Activated T-helper 1 cell treated with anti-CD3 and anti-CD28 coated beads, Interleukin-2, amount 50 U/mL, for 16 hours (primary cell): ENCODE measurements around the gene RBCK1.
"Not testable (repeated sequence)": the region's sequence is repeated elsewhere in the genome, so short reads cannot be mapped to it uniquely, and the experiment has no call there.

Experiments used
- DNase-seq, 2 donors: peaks; one replicate each; pipeline ENCODE4 v3.0.0-alpha.2; 2020; ENCODE audit warnings: low read depth in 1 of 2, low spot score in 1 of 2

Gene RBCK1

DNA sequence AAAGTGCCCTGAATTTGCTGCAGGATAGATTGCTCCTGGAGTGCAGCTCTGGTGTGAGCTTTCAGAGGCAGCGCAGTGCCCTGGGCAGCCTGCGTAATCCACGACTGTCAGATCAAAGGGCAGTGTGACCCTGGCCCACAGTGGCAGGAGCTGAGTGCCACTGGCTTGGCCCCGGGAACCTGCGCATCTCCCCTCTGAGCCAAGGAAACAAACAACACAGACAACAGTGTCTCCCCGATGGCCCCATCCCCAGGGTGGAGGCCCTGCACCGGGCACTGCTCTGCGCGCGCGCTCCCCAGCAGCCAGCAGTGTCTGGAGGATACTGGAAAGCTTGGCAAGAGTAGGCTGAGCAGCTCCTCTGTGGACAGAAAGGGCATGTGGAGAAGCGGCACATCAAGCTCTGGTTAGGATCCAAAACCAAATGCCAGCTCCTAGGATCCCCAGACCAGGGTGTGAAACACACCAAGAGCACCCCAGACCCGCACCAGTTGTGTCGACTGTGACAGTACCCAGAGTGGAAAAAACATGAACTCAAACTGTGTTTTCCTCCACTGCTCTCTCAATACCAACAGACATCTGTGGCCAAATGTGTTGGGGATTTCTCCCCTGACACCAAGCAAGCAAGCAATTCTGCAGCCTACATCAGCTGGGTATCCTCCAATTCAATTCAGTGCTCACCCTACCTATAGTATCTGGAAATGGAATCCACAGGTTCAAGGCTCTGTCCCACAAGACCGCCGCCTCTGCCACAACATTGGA is 26.7 kb downstream of the RBCK1 start:
- DNase-seq = no peak

DNA sequence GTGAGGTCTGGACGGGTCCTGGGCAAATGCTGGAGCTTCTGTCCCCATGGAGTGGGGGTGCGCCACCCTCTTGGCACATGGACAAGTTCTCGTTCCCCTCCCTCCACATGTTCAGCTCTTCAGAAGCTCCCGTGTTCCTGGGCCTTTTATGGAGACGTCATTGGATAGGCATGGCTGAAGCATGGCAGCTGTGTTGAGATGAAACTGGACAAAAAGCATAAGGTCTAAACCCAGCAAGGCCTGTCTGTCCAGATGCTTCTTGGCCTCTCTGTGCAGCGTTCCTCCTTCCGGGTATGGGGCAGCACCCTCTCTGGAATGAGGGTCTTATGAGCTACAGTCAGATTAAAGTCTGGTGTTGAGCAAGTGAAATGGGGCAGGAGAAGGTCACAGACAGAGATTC is 27.5 kb downstream of the RBCK1 start:
- DNase-seq = no peak

DNA sequence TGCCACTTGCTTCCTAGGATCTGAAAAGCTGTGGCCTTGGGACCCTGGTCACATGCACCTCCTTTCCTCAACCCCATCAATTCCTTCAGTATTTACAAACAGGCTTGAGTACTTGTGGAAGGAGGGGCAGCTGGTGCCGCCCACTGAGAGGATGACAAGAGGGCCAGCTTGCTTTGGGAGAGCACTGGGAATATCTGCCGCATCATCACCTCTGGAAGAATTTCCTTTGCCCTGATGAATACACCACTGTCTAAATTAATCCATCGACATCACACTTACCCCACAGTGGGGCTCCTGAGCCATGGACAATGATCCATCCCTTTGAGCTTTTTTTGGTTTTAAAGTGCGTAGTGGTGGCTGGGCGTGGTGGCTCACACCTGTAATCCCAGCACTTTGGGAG is 28.4 kb downstream of the RBCK1 start:
- no peak for DNase-seq

DNA sequence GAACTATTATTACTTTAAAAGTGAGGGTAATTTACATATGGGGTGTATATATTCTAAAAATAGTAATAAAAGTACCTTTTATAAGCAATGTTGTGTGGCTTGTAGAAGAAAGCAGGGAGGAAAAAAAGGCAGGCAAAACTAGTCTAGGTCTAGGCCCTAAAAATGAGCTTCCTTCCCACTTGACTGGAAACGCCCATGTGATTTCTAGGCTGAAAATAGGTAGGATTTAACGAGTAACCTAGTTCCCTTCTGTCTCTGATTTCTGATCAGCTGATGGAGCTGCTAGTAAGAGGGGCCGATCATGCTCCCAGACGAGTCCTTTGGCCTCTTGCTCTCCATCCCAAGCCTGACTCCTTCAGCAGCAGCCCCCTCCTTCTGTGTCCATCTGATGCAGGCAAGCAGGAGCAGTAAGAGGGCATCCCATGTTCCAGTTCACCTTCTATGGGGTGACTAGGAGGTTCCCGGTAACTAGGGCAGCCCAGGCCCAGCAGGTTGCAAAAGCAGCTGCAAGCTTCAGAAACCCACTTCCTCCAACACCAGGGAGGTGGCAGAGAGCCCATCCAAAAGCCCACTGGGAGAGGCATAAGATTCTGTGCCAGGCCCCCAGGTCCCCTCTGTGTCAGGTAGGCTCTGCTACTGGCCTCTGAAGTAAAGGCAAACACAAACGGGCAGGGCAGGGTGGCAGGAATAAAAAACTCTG is 29.8 kb downstream of the RBCK1 start:
- DNase-seq = no peak

DNA sequence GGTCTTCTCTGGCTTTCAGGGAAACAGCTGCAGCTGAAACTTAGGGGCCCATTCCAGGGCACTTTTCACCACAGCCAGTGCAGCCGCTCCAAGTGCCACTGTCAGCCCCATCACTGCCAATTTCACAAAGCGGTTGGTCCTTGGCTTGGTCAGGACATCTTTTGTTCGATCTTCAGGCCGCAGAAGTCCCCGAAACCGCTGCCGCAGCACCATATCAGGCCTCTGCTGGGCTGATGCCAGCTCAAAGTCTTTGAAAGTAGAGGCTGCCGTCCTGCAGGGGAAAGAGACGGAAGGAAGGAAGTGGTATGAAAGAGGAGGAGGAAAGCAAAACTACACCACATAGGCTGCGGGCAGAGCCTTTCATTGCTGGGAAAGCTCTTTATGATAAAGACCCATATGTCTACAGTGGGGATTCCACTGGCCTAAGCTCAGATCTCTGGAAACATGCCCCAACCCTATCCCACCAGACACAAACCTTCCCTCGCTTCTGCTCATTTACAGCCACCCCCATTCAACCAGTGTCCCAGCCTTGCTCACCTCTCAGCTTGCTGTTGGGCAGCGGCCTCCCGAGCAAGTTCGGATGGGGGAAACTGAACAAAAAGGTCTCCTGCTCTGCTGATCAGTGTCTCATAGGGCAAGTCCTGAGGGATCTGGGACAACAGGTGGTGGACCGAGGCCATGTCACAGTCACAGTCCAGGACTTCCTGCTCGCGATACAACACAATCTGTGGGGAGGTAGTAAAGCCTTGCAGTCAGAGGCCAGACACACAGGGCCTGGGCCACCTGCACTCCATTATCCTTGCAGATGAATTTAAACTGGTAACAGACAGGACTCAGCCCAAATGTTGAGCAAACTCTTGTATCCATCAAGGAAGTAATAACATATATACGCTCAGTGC is 30.7 kb downstream of the RBCK1 start:
- peak; percentile 24 to 36 for DNase-seq

DNA sequence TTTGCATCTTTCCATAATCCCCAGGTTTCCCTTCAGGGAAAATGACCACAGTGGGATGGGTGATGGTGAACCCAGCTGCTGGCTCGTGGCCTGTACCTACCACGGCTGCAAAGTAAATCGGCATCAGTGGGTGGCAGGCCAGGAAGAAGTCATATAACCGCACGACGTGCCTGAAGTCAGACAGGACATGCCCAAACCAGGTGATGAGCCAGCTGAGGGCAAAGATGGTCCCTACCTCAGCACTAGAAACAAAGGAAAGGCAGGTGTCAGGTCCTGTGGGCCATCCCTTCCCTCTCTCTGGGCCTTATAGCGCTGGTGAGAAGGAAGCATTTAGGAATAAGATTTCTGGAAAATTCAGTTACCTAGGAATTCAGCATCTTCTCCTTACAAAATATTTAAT is 32.0 kb downstream of the RBCK1 start:
- DNase-seq = no peak

DNA sequence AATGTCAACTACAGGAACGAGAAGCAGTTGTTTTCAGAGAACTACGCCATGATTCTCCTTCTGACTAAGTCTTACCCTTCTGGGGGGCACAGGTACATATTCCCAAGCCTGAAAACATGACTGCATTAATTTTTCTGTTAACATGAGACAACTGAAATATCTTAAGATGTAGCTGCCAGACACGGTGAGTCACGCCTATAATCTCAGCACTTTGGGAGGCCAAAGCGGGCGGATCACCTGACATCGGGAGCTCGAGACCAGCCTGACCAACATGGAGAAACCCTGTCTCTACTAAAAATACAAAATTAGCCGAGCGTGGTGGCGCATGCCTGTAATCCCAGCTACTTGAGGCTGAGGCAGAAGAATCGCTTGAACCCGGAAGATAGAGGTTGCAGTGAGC is 32.5 kb downstream of the RBCK1 start:
- no peak for DNase-seq

DNA sequence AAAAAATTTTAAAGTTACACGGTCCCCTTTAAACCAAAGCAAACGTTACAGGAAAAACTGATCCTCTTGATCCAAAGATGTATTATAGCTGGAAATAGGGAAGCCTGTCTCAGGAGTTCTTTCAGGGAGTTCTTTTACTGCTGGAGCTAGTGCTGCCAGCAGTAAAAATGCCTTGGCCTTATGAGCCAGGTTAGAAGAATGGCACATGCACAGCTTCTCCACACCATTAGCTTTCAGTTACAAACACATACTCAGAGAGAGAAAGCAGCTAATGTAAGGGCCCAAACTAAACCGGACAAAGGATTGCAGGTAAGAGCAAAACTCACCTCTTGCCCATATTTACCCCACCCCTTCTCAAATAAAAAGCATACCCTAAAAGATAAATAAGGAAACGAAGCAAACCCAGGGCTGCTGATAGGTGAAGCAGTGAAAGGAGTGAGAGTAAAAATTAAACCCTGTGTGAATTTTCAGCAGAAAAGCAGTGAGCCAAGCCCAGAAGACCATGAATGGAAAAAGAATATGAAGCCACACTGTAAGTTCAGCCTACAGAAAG is 35.2 kb downstream of the RBCK1 start:
- DNase-seq = no peak

DNA sequence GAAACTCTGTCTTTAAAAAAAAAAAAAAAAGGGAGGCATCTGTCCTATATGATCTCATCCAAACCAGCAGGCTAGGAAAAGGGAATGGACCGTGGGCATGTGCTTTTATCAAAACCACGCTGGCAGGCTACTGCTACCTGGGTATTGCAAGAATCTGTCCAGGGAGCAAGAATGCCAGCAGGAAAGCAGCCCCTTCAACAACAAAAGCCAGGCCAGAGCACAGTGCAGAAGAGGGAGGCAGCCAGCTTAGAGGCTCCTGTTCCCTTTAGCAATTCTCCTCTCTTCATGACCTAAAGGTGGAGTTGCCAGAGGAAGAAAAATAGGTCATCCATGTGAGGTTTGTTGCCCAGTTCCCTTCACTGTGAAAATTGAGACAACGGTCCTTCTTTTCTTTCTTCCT is 36.0 kb downstream of the RBCK1 start:
- DNase-seq = no peak

DNA sequence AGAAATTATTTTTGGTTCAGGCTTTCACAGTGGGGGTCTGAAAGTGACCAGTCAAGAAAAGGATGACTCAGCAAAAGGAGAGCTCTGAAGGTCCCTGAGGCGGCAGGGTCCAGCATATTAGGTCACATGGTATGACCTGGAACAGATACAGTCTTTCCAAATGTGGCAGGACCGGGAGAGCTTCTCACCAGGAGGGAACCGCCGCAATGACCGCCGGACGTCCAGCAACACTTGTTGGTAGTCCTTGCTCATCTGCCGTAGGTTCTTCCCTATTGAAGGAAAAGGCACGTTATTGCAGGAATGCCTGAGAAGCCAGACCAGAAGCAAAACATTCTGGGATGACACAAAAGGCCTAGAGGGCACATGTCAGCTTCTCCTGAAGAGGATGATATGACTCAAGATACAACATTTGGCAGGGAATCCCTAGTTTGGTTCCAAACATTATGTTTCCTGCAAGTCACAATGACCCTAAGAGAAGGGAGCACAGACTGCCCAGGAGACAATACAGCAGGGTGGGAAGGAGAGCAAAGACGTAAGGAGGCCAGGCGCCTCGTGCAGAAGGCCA is 36.8 kb downstream of the RBCK1 start:
- no peak for DNase-seq

DNA sequence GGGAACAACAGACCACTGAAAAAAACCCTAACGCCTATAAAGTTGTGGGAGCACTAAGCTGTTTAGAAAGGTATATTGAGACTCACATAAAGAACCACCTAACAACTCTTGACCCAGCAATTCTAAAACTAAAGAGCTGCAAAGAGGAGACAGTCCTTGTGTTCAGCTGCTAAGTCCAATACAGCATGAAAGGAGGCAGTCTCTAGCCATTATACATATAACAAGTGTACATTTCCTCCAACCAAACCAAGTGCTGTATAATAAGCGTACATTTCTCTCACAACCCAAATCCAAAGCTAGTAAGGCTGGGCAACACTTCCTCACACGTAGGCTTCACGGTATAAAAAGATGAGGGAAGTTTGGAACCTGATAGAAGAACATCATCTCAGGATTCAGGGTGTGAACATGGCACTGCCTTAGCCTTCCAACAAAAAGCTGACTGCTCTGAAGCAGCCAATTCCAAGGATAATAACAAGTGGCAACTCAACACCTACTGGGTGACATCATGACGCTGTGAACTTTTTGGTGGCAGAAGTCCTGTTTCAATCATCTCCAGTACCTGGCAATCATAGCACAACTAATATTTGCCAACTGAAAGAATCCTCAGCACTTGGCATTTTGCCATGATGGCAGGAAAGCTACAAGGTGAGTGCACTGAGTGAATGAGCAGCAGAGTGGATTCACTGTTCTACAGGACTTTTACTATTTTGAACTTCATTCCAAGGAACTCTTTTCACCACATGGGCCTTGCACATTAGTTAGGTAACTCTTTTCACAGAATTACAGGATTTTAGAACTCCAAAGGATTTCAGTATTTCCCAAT is 37.6 kb downstream of the RBCK1 start:
- no peak for DNase-seq

DNA sequence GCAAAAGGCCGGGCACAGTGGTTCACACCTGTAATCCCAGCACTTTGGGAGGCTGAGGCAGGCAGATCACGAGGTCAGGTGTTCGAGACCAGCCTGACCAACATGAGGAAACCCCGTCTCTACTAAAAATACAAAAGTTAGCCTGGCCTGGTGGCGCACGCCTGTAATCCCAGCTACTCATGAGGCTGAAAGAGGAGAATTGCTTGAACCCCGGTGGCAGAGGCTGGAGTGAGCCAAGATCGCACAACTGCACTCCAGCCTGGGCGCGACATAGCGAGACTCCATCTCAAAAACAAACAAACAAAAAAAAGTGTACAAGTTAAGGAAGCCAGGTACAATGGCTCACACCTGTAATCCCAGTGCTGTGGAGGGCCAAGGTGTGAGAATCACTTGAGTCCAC is 43.9 kb downstream of the RBCK1 start:
- not testable (repeated sequence) for DNase-seq

DNA sequence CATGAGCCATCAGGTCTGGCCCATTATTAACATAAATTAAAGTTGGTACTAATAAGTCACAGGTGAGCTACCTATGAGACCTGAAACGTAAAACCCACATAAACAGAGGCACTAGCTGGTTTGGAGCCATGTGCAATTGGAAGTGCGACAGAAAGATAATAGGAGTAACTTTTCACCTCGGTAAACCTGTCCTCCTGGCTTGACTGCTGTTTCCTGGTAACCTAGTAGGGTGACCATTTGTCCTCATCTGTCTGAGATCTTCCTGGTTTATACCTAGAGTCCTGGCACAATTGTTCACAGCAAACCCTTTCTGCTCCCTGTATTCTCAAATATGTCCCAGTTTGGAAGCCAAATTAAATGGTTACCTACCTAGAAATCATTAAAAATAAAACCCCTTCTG is 46.9 kb downstream of the RBCK1 start:
- no peak for DNase-seq

DNA sequence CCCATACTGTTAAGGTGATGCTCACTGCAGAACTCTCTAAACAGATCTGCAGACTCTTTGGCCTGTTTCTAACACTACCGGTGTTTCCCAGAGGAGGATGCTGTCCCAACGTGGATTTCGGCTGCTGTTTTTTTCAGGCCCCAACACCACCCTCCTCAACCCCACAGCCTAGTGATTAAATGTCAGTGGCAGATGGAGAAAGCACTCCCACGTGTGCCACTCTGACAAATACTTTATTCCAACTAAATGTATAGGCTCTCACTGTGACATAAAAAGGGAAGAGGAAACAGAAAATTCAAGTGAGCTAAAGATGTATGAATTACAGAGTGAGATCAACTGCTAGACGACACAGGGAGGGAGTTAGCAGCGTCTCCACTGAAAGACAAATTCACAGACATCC is 50.7 kb downstream of the RBCK1 start:
- no peak for DNase-seq

DNA sequence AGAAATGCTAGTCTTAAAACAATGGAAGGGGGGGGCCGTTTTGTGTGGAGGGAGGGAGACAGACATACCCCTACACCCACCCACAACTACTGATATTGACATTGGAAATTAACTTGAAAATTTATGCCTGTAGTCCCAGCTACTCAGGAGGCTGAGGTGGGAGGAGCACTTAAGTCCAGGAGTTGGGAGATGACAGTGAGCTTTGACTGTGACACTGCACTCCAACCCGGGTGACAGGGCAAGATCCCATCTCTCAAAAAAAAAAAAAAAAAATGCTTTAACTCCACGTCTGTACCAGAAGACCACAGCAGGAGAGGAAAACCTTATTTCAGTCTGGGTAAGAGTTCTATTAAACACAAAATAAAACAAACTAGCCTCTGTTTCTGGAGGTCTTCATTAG is 52.1 kb downstream of the RBCK1 start:
- DNase-seq = no peak

DNA sequence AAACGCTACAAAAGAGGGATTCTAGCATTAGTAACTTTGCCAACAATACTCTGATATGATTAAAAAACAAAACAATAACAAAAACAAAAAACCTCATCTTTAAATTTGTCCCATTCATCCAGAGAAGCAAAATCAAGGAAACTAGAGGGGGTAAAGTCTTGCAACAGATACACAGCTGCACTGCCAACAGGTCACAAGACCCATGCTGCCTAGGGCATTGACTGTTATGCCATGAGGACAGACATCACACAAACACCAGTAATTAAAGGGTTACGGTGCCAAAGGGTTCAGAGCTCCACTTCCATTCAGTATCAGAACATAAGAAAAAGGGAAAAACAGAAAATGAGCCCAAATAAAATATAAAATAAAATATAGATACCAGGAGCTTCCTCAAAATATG is 52.6 kb downstream of the RBCK1 start:
- DNase-seq = no peak

DNA sequence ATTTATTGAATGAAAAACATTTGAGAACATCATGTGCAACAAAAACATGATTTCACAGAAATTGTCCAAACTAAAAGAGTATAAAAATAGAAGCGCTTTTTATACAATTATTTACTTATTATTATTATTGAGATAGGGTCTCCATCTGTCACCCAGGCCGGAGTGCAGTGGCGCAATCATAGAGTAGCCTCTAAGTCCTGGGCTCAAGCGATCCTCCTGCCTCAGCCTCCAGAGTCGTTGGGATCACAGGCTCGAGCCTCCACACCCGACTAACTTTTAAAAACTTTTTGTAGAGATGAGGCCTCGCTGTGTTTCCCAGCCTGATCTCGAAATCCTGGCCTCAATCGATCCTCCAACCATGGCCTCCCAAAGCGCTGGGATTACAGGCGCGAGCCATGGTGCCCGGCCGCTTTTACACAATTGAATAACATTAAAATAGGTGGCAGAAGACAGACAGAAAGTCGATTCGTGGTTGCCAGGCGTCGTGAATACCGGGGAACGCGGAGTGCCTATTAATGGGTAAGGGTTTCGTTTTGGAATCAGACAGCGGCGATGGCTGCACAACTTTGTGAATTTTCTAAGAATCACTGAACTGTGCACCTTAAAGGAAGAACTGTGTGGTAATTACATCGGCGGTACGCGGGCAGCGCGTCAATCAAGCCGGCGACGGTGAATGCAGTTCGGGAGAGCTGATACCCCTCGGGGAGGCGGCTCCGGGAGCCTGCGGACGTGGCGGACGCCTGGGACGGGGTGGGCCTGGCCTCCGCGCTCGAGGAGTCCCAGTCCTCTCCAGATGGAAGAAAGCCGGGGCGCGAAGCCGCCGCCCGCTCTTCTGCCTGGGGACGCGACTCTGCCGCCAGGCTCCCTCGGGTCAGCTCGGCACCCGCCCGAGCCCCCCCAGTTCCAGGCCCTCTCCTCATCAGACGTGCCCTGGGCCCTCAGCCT is 53.4 kb downstream of the RBCK1 start:
- peak; percentile 17 to 28 for DNase-seq

DNA sequence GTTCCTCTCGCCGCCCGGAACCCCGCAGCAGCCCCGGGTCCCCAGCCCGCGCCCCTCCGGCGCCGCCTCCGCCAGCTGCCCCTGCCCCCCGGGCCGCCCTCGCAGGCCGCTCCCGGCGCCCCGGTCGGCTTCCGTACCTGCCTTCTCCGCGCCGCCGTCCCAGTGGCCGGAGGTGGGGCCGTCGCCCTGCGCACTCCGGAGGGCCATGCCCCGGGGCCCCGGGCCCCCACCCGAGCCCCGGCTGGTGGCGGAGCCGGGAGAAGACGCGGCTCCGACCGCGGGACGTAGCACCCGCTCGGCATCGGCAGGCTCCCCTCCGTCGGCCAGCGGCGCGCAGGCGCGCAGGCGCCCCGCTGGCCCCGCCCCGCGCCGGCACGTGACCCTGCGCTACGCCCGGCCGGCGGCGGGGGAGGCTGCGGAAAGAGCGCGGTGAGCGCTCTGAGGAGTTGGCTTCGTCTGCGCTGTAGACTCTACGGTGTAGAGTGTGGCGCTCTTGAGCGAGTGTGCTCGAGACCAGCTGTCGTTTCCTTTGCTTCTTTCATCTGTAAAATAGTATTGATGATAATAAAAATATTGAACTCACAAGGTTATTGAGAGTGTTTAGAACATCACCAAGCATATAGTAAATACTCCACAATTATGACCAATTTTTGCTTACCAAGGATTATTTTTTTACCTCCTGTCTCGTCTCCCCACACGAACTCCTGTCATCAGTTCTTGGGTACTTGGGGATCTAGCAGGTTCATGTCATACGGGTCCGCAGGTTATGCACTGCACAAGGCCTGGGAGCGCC is 54.3 kb downstream of the RBCK1 start, which contains the start of gene TBC1D20:
Gene TBC1D20 (minus strand): TSS at position 335 of the 793 bp plus-strand sequence. CDS start 128 bp downstream, at position 207.
- DNase-seq = peak; percentile 64 to 79
